Fibroblast of the conjunctiva (primary cell): ENCODE results near the gene ZBTB32.
"Not testable (repeated sequence)": the region's sequence is repeated elsewhere in the genome, so short reads cannot be mapped to it uniquely, and the experiment has no call there.

Experiments used
- DNase-seq: peaks from one replicate; pipeline ENCODE4 v3.0.0-alpha.2; 2010; ENCODE audit warnings: low read depth

The ZBTB32 gene, protein sequence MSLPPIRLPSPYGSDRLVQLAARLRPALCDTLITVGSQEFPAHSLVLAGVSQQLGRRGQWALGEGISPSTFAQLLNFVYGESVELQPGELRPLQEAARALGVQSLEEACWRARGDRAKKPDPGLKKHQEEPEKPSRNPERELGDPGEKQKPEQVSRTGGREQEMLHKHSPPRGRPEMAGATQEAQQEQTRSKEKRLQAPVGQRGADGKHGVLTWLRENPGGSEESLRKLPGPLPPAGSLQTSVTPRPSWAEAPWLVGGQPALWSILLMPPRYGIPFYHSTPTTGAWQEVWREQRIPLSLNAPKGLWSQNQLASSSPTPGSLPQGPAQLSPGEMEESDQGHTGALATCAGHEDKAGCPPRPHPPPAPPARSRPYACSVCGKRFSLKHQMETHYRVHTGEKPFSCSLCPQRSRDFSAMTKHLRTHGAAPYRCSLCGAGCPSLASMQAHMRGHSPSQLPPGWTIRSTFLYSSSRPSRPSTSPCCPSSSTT

DNA sequence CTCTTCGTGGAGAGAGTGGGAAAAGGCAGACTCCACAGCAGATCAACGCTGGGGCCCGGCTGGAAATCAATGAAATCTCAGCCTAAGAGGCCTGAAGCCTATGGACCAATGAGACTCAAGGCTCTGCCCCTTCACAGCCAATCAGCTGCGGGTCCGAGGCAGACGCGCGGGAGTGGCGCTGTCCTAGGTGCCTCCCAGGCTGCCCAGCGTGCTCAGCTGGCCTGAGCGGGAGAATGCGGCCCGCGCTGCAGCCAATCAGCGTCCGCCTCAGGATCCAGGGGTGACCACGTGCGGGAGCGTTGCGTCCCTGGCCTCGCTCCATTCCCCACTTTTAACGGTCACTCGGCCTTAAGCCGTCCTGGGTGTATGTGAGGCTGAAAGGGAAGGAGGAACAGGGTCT is at the start of gene ZBTB32:
ZBTB32 (plus strand) TSS at position 341 of the 400 bp plus-strand sequence. CDS start 10,069 bp downstream, outside the sequence.
- no peak for DNase-seq

GRCh38 chr19:35654828-35655227 is 49.5 kb upstream of the ZBTB32 start:
- not testable (repeated sequence) for DNase-seq

- DNase-seq: no peak
Measured at GRCh38 chr19:35655600-35655999, 48.8 kb upstream of the ZBTB32 start.

- no peak for DNase-seq
Measured at GRCh38 chr19:35656700-35657099, 47.7 kb upstream of the ZBTB32 start.

- no peak for DNase-seq
Measured at GRCh38 chr19:35657904-35658700, 46.3 kb upstream of the ZBTB32 start.

- no peak for DNase-seq
Measured at GRCh38 chr19:35661995-35662340, 42.4 kb upstream of the ZBTB32 start.

DNA sequence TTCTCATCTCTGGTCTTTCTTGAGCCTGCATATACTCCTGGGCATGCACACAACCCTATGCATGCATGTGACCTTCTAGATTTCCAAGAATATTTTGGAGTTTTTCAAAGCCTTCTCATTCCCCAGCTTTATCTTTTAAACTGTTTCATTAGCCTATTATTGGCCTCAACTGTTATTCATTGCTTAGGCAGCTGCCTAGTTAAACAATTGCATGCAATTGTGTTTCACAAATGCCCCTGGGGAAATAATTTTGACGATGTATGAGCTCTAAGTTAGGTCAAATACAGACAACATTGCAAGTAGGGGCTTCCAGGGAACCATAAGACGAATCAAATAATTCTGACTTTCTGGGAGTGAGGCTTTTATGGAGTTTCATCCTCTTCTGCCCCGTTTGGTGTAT is 40.4 kb upstream of the ZBTB32 start:
- no peak for DNase-seq

GRCh38 chr19:35665157-35665556 is 39.2 kb upstream of the ZBTB32 start:
- no peak for DNase-seq

DNA sequence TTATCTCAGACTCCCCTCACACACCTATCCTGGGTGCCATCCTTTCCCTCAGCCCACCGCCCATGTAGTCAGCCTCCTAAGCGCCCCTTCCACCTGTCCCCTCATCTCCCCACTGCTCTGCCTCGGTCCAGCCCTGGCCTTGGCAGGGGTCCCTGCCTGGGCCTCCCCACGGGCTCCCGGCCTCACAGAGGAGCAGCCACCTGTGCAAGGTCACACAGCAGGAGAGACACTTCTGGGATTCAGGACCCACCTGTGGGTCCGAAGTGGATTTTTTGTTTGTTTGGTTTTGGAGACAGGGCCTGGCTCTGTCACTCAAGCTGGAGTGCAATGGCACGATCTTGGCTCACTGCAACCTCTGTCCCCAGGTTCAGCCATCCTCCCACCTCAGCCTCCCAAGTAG is 38.8 kb upstream of the ZBTB32 start:
- no peak for DNase-seq

GRCh38 chr19:35666251-35666913 is 38.0 kb upstream of the ZBTB32 start, which contains the start of gene UPK1A:
TSS of gene UPK1A (plus strand) at chr19:35666517. CDS start at chr19:35666813, 296 bp downstream.
- no peak for DNase-seq

DNA sequence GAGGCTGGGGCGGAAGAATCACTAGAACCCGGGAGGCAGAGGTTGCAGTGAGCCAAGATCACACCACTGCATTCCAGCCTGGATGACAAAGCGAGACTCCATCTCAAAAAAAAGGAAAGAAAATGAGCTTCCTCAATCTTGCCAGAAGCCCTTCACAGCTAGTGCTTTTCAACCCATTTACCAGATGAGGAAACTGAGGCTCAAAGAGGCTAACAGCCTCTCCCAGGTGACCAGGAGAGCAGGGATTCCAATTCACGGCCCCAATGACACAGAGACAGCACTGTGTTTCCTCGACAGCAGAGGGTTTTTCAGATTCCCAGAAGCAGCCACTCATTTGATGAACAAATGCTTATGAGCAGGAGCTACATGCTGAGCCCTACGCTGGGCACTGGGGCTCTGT is 34.8 kb upstream of the ZBTB32 start:
- no peak for DNase-seq

DNA sequence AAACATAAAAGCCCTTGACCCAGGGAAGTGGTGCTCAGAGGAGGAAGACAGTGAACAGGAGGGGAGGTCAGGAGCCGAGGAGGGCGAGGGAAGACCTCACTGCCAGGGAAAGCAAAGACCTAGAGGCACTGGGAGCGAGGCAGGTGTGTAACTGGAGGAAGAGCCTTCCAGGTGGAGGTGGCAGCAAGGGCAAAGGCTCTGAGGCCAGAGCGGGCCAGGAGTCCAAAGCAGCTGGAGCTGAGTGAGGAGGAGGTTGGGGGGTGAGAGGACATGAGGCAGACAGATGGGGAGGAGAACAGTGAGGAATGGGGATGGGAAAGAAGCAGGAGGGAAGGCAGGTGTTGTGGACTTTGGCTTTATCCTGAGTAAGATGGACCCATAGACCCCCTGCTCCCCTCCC is 34.4 kb upstream of the ZBTB32 start:
- DNase-seq: no peak

- DNase-seq: no peak
Measured at GRCh38 chr19:35670686-35671085, 33.7 kb upstream of the ZBTB32 start.

- DNase-seq: no peak
Measured at GRCh38 chr19:35671818-35672217, 32.5 kb upstream of the ZBTB32 start.

GRCh38 chr19:35673121-35673804 is 31.1 kb upstream of the ZBTB32 start:
- DNase-seq: no peak

- DNase-seq: no peak
Measured at GRCh38 chr19:35675589-35676140, 28.7 kb upstream of the ZBTB32 start.

- DNase-seq: no peak
Measured at GRCh38 chr19:35689836-35690235, 14.5 kb upstream of the ZBTB32 start.

DNA sequence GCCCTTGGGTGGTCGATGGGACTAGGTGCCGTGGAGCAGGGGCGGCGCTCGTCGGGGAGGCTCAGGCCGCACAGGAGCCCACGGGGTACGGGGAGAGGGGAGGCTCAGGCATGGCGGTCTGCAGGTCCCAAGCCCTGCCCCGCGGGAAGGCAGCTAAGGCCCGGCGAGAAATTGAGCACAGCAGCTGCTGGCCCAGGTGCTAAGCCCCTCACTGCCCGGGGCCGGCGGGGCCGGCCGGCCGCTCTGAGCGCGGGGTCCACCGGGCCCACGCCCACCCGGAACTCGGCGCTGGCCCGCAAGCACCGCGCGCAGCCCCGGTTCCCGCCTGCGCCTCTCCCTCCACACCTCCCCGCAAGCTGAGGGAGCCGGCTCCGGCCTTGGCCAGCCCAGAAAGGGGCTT is 13.3 kb upstream of the ZBTB32 start:
- not testable (repeated sequence) for DNase-seq

GRCh38 chr19:35692010-35692409 is 12.3 kb upstream of the ZBTB32 start:
- no peak for DNase-seq

- no peak for DNase-seq
Measured at GRCh38 chr19:35693422-35693821, 10.9 kb upstream of the ZBTB32 start.

DNA sequence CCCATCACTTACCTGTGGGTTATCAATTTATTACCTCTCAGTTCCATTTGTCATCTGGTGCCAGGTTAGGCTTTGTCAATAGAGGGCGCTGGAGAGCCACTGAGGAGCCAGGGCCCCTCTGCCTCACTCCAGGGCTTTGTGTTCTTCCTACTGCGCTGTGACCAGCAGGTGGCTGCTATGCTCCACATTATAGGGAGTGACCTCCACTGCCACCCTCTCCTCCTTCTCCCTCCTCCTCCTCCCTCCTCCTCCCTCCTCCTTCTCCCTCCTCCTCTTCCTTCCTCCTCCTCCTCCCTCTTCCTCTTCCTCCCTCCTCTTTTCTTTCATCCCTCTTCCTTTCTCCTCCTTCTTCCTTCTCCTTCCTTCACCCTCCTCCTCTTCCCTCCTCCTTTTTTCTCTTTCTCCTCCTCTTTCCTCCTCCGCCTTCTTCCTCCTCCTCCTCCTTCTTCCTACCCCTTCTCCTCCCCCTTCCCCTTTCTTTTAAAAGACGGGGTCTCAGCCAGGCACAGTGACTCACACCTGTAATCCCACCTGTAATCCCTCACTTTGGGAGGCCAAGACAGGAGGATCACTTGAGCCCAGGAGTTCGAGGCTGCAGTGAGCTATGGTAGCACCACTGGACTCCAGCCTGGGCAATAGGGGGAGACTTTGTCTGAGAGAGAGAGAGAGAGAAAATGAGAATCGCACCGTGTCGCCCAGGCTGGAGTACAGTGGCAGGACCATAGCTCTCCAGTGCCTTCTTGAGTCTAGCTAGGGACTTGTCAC is 10.3 kb upstream of the ZBTB32 start:
- peak; percentile 73 for DNase-seq
